Tibial artery (tissue), 4 donors: ENCODE results near the gene DYRK3.

ENCODE experiments used
- DNase-seq, 2 donors: peaks; one replicate each; pipeline ENCODE4 v3.0.0-alpha.2; 2019
- H3K27ac ChIP-seq, 2 donors: fragments of 200-600 bp; sonication (generic) in 1 of 2; 1 replicate in 1 of 2; 2 replicates in 1 of 2; pipeline ENCODE4 v1.5.1; 2018 to 2019; ENCODE audit warnings: mild to moderate bottlenecking in 1 of 2
- H3K27me3 ChIP-seq, 2 donors: fragments of 200-600 bp; sonication (generic) in 1 of 2; one replicate each; pipeline versions ENCODE4 v1.5.1 to v1.6.0; 2016 to 2019
- H3K36me3 ChIP-seq, 3 donors: fragments of 200-600 bp; sonication (generic) in 2 of 3; one replicate each; pipeline ENCODE4 v1.5.1; 2016 to 2019; ENCODE audit warnings: mild to moderate bottlenecking in 2 of 3
- H3K4me1 ChIP-seq, 4 donors: fragments of 200-600 bp; sonication (generic) in 2 of 4; 1 replicate in 3 of 4; 2 replicates in 1 of 4; pipeline ENCODE4 v1.5.1; 2016 to 2019
- H3K4me3 ChIP-seq, 2 donors: fragments of 200-600 bp; sonication (generic) in 1 of 2; 1 replicate in 1 of 2; 2 replicates in 1 of 2; pipeline ENCODE4 v1.5.1; 2018 to 2019; ENCODE audit warnings: mild to moderate bottlenecking in 2 of 2
- H3K9me3 ChIP-seq, 3 donors: fragments of 200-600 bp; sonication (generic) in 1 of 3; one replicate each; pipeline ENCODE4 v1.5.1; 2016 to 2019
- CTCF ChIP-seq, 2 experiments: fragments of 200-600 bp in 1 of 2; fragments of 450-650 bp in 1 of 2; IDR thresholded peaks; one replicate each; pipeline ENCODE4 v1.5.1; 2017 to 2019; ENCODE audit warnings: antibody characterized with exemption in 2 of 2, mild to moderate bottlenecking in 1 of 2, moderate library complexity in 1 of 2
- intact Hi-C: fragments of 100-400 bp; cut with DNase I; formaldehyde crosslinking; loops from one replicate; pipeline ENCODE4 v1.15.0; 2023; ENCODE audit warnings: low total_unique reads

Gene DYRK3

GRCh38 chr1:206684478-206685333 is 49.4 kb downstream of the DYRK3 start, which contains the start of gene MAPKAPK2:
Gene MAPKAPK2, plus strand, starts transcription at chr1:206684905. Its CDS starts 325 bp downstream, at chr1:206685230.
- H3K27me3 ChIP-seq: no peaks in the 10 kb centered on the region
- peak within 1 kb of the TSS; percentile 73 to 75 for H3K4me3 ChIP-seq
- H3K9me3 ChIP-seq: no peaks in the 10 kb centered on the region
- H3K4me1 ChIP-seq: peaks cover 0 to 44% (median 33%) of the 10 kb centered on the region in 4 donors
- TF ChIP-seq CTCF (IDR thresholded peaks at IDR 0.05): no peak
- no peaks in the 10 kb centered on the region for H3K36me3 ChIP-seq
- H3K27ac ChIP-seq: peak within 1 kb of the TSS; percentile 93 to 96
- intact Hi-C loops: no loop called here
- peak; percentile 77 to 88 for DNase-seq

- DNase-seq: no peak
- intact Hi-C loops: no loop called here
- Histone ChIP-seq H3K36me3 (no peaks in the 10 kb centered on the region), H3K4me1 (peaks cover 0 to 50% (median 40%) of the 10 kb centered on the region in 4 donors), H3K9me3 (no peaks in the 10 kb centered on the region), H3K4me3 (peak overlapping the region; percentile 73 to 75), H3K27ac (peak overlapping the region; percentile 93 to 96), H3K27me3 (no peaks in the 10 kb centered on the region)
- no peak for TF ChIP-seq CTCF (IDR thresholded peaks at IDR 0.05)
These were observed 50.0 kb downstream of the DYRK3 start for GRCh38 chr1:206685334-206685768.

GRCh38 chr1:206685769-206686477 is 50.6 kb downstream of the DYRK3 start:
- Histone ChIP-seq H3K9me3 (no peaks in the 10 kb centered on the region), H3K4me3 (peak overlapping the region; percentile 73 to 75), H3K27me3 (no peaks in the 10 kb centered on the region), H3K36me3 (no peaks in the 10 kb centered on the region), H3K4me1 (peaks cover 0 to 56% (median 45%) of the 10 kb centered on the region in 4 donors), H3K27ac (peak overlapping the region; percentile 93 to 96)
- intact Hi-C loops: no loop called here
- peak; percentile 66 to 83 for DNase-seq
- TF ChIP-seq CTCF (IDR thresholded peaks at IDR 0.05): no peak

- intact Hi-C loops: no loop called here
- H3K4me1 ChIP-seq: peaks cover 0 to 62% (median 52%) of the 10 kb centered on the region in 4 donors
These were observed 51.3 kb downstream of the DYRK3 start for GRCh38 chr1:206686478-206687249.

More at GRCh38 chr1:206686478-206687249, 51.3 kb downstream of the DYRK3 start:
- Histone ChIP-seq H3K27ac (peak overlapping the region; percentile 93 to 96), H3K36me3 (no peaks in the 10 kb centered on the region), H3K9me3 (no peaks in the 10 kb centered on the region), H3K4me3 (peak overlapping the region; percentile 73 to 75), H3K27me3 (no peaks in the 10 kb centered on the region)
- no peak for DNase-seq
- TF ChIP-seq CTCF (IDR thresholded peaks at IDR 0.05): no peak
